Stimulated activated CD8-positive, alpha-beta memory T cell treated with anti-CD3 and anti-CD28 coated beads, Interleukin-7, amount 100 ng/mL, for 48 hours (primary cell): Measurements from ENCODE around the gene LAMP2.

Experiments used
- DNase-seq, 2 donors: peaks; one replicate each; pipeline ENCODE4 v3.0.0-alpha.2; 2020; ENCODE audit warnings: low read depth in 1 of 2; ENCODE audit errors: extremely low read depth in 1 of 2

LAMP2 gene

DNA sequence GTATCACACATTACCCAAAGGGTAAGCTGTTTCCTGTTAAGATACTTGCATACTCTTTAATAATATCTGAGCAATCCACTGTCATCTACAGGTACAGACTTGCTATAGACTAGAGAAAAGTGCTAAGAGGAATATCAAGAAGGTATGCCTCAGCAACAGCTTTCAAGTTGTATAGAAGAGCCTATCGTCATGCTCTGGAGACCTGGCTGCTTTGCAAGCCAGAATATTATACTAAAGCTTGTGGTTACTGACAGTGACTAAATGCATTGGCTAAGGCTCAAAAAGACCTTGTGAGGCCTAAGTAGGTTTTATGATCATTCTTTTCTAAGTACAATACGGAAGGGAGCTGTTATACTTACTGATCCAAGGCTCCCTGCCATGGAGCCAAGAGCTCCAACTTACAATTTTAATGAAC is 11.3 kb downstream of the LAMP2 start:
- DNase-seq = no peak

DNA sequence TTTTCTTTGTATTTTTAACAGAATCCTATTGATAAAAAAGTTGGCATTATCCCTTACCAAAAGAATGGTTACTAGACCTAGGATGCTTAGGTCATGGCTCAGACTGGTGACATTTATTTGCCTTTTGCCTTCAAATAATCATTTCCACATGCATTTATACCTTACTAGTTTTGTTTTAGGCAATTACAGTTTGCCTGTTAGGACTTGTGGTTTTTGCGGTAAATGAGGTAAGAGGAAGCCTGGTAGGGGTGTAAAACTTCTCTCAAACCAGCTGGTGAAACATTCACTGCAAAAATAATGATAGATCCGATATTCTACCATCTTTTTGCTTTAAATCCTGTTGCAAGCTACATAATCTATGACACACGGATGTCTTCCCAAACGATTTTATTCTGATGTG is 12.1 kb downstream of the LAMP2 start:
- DNase-seq = no peak

DNA sequence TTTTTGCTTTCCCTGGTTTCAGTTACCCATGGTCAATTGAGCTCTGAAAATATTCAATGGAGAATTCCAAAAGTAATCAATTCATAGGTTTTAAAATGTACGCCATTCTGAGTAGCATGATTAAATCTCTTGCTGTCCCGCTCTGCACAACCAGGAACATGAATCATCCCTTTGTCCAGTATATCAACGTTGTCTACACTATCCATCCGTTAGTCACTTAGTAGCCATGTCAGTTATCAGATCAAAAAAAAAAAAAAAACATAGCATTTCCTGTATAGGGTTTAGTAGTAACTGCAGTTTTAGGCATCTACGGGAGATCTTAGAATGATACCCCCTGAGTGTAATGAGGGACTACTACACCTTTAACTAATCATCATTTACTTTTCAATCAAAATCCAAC is 15.1 kb downstream of the LAMP2 start:
- no peak for DNase-seq

DNA sequence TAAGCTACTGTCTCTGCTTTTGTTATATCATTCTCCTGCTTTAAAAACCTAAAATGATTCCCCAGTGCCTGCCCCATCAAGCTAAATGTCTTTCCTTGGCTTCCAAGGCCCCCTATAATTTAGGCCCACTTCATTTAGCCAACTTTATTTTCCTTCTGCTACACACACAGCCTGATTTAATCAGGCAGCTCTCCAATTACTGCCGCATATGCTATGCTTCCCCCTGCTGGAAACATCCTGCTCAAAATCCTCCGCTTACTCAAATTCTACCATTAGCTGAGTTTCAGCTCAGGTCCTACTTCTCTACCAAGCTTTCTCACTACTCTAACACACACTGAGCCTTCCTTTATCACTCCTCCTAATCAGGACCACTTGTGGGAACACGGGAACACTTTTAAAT is 17.0 kb downstream of the LAMP2 start:
- DNase-seq = no peak

DNA sequence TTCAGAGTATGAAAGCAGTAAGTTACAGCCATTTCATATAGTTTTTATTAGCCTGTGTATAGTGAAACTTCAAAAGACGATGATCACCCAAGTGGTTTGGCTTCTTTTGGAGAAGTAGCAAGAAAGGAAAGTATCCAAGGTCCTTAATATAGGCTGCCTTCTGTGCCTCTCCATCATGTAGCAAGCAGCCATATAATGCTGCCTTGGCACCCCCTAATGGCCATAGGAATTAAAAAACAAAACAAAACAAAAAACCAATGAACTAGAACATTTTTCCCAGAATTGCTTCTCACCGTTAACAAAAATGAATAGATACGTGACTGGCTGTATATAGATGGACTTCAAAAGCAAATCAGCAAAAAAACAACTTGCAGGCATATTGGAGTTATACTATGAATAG is 18.9 kb downstream of the LAMP2 start:
- no peak for DNase-seq

DNA sequence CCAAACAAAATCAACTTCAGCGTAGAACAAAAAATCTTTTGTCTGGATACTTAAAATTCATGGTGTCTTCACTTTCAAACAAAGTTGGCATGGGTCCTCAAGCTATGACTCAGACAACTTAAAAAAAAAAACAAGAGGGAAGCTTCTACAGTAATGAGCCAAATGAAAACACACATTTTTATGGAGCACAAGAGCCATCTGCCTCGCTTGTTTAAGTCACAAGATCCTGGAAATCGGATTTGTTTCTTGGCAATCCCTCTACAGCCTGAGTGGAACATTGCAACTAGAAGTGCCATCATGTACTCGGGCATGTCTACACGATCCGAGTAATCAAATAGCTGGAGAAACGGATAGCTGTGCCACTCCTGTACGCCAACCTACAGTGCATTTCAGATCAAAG is 22.6 kb downstream of the LAMP2 start:
- DNase-seq = no peak

DNA sequence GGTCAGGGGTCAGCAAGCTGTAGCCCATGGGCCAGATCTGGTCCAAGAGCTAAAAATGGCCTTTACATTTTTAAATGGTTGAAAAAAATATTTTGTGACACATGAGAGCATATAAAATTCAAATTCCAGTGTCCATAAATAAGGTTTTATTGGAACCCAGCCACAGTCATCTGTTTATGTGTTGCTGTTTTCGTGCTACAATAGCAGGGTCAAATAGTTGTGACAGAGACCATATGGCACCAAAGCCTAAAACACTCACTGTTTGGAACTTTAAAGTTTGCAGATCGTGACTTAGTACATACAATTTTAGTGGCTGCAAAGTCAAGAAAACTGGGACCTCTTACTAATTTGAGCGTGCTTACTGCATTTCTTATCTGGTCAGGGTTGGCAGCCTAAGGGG is 29.2 kb downstream of the LAMP2 start:
- DNase-seq = no peak

DNA sequence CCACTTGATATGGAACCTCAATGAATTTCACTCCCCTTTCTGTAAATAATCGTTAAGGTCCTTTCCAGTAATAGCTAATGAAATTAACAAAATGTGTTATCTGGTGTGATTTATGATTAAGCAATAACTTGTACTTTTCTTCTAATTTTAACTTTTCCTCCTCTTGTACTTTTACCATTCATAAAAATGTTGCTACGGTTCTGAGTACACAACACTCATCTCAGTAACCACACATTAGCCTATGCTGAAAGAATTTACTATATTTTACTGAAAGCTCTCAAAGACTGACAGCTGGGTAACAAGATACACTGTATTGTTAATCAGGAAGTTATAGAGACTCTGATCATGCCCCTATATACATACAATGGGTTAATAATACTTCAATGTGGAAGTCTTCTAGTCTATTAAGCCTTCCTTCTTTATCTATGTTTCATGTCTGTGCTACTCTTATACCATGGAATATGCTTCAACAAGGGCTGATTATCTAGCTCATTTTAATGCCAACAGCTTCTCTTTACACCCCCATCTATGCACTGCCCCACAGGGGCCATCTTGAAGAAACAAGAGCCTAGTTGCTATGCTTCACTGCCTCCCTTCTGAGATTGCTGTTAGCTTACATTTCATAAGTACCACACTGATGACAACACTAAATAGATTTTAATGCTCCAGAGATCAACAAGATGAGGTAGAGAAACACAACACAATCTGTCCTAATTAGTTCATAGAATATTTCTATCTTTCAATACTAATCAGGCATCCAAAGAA is 39.1 kb downstream of the LAMP2 start:
- no peak for DNase-seq

DNA sequence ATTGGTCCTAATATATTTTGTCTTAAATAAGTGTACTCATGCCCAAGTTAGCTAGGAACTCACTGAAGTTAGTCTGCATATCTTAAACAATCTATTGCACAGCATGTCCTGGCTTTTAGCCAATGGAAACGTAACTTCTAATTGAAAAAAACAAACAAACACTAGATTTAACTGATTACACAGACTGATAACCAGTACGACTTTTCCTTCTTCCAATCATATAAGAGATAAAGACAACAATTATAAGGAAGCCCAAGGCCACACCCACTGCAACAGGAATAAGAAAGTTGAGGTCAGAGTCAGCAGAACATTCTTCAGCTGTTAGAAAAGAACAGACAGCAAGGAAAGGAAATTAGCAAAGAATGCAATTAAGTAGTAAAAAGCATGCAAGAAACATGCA is 40.8 kb downstream of the LAMP2 start:
- no peak for DNase-seq

DNA sequence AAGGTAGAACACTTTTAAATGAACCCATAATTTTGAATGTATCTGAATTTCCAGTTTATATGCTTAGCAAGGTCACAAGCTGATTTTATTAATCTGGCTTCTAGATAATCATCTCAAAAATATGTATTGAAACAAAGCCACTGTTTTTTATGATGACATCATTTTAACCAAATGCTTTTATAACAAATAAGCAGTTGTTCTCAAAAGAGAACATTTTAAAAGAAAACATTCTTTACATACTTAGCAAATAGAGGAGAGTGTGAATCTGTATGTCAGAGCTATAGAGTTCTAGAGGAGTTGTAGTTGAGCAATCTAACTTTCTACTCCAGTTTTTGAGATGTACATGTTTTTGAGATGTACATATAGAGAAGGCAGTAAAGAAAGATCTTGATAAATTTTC is 42.5 kb downstream of the LAMP2 start:
- no peak for DNase-seq

DNA sequence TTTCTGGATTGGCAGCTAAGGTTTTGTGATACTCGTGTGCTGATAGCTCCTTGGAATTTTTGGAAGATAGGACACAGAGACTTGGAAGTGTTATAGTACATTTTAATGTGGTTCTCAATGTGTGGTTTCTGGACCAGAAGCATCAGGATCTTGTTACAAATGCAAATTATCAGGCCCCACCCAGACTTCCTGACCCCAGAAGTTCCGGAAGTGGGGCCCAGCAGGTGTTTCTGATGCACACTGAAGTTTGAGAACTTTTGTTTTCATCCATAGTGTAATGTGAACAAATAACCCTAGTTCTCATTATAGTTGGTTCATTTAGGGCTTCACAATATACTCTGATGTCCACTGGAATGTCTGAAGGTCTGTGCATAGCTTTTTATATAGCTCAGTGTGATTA is 49.6 kb downstream of the LAMP2 start:
- no peak for DNase-seq

DNA sequence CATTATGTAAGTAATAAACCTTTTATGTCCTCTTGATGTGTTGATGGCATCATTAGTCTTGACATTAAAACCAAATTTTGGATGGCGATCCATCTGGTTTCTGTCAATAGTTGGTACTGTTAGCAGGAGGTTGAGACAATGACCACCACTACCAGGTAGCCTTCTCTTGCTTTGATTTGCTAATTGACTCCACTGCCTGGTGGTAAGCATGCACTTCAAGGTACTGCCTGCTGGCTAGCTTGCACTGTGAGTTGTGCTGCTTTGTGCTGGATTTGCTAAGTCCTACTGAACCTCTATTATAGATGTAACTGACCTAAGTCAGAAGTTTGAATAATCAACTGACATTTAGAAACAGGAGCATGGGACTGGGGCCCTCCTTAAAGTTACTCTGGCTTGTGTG is 60.9 kb downstream of the LAMP2 start:
- DNase-seq = no peak

DNA sequence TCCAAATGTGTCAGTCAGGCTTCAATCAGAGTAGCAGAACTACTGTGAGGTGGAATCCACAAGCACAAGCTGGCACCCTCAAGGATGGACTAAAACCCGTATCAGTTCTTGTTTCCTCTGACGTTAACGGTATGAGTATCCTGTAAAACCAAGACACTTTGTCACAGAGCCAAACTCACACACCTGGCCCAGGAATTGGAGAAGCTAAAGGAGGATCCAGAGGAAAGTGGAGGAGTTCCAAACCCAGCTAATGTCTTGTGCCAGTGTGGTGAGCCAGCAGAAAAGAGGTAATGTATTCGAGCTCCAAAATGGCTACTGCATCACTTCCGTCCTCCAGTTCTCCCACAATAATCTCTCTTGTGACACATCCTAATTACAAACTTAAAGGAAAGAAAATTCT is 62.5 kb downstream of the LAMP2 start:
- DNase-seq = no peak

DNA sequence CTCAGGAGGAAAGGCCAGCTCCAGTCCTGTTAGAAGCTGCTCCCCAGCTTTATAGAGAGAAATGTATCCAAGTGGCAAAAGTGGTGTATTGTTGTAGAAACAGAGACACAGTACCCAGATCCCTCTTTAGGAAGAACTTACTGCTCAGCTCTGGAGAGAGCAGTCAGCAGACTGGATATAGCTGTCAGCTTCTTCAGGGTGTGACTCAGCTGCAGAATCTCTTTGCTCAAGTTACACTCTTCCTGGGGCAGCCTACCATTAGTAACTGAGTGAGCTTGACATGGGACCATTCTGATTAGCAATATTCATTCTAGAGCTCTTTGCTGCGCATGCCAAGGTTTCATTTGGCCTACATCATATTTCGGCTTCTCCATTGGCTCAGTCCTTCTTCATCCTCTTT is 66.7 kb downstream of the LAMP2 start:
- no peak for DNase-seq

DNA sequence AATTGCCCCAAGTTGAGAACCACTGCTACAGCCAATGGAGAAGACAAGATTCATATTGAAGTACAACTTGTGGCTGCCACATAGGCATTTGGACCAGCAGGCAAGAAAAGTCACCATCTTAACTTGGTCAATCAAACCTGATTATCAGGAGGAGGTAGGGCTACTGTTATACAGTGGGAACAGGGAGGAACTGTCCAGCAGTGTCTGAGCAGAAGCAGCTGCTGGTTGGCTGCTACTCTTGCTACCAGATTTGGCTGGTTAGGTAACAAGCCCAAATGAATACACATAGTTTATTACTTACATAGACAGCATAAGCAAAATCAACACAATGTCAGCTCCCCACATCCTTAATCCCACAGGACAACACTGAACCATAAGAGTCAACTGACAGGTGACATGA is 67.8 kb downstream of the LAMP2 start:
- no peak for DNase-seq

DNA sequence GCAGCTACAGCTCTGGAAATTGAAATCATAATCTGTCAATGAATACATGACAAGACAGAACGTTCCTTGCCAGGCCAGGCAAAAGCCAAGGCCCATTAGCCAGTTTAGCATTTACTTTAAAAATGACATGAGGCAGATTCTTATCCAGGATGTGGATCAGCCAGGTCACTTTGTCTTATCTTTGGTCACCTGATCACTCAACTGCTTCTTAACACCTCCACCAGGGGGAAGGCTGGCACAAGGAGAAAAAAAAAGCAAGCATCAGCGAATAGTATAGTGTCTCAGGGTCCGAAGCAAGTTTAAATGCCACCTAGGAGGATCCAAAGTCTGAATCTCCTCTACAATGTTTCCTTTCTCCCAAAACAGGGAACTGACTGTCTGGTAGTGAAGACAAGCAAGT is 88.4 kb downstream of the LAMP2 start:
- DNase-seq = no peak

DNA sequence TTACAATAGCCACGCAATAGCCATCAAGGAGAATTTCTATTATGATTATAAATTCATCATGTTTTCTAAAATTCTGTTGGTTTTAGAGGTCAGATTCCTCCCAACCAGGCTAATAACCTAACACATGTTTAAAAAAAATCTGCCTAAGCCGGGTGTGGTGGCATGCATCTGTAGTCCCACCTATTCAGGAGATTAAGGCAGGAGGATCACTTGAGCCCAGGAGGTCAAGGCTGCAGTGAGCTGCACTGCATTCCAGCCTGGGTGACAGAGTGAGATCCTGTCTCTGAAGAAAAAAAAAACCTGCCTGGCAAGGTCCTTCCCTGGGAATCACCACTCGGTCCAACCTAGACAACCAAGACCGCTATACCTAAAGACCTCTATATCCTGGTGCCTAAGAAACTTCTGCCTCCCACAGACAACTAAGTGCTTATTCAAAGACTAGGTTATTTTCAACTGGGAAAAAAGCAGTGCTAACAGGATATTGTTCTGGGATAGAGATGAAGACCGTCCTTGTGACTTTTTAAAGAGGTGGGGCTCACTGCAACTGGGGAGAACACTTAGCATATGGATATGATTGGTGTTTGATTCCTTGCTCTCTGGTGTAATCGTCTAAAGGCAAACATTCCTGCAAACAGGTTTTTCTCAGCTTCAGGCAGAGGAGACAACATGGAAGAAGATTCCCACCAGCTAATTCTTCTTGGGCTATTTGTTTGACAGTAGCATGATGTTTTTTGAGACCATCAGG is 89.0 kb downstream of the LAMP2 start:
- no peak for DNase-seq

DNA sequence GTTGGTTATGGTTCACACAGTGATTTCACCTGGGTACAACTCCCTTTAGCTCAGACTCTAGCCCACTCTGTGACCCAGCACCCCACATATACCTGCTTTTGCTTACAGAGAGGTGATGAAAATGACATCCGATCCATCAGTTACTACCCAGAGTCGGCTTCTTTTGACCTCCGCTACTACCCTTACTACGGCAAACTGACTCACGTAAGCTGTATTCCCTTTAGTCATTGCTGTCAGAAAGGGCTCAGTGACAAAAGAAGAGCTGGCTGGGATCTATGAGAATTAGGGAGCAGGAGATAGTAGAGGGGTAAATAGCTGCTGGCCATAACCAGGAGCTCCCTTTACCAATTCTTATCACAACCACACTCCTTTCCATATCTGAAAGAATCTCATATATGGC is 90.5 kb downstream of the LAMP2 start:
- no peak for DNase-seq
